Measurements from ENCODE around the gene CDH23.

The CDH23 gene

GRCh38 chr10:71349406-71349805, 47.3 kb upstream of the CDH23 start:
- no peak for ATAC-seq
- TF ChIP-seq ZFP30 (CRISPR knock-in tag; IDR thresholded peaks at IDR 0.05) (no peak), ZNF8 (CRISPR knock-in tag; IDR thresholded peaks at IDR 0.05) (no peak), ZNF565 (CRISPR knock-in tag; conservative IDR thresholded peaks at IDR 0.05; ENCODE audit: low read depth) (no peak), PPARA (CRISPR knock-in tag; IDR thresholded peaks at IDR 0.05; ENCODE audit: borderline replicate concordance) (no peak), RARB (CRISPR knock-in tag; IDR thresholded peaks at IDR 0.05) (no peak), SNAI2 (CRISPR knock-in tag; IDR thresholded peaks at IDR 0.05) (no peak), TCF4 (CRISPR knock-in tag; IDR thresholded peaks at IDR 0.05; ENCODE audit: borderline replicate concordance) (no peak), ZFP3 (CRISPR knock-in tag; IDR thresholded peaks at IDR 0.05) (no peak), POU6F1 (CRISPR knock-in tag; IDR thresholded peaks at IDR 0.05; ENCODE audit: borderline replicate concordance, low read depth) (no peak), ESRRG (CRISPR knock-in tag; IDR thresholded peaks at IDR 0.05) (no peak)
- TF ChIP-seq, protein P1, sequence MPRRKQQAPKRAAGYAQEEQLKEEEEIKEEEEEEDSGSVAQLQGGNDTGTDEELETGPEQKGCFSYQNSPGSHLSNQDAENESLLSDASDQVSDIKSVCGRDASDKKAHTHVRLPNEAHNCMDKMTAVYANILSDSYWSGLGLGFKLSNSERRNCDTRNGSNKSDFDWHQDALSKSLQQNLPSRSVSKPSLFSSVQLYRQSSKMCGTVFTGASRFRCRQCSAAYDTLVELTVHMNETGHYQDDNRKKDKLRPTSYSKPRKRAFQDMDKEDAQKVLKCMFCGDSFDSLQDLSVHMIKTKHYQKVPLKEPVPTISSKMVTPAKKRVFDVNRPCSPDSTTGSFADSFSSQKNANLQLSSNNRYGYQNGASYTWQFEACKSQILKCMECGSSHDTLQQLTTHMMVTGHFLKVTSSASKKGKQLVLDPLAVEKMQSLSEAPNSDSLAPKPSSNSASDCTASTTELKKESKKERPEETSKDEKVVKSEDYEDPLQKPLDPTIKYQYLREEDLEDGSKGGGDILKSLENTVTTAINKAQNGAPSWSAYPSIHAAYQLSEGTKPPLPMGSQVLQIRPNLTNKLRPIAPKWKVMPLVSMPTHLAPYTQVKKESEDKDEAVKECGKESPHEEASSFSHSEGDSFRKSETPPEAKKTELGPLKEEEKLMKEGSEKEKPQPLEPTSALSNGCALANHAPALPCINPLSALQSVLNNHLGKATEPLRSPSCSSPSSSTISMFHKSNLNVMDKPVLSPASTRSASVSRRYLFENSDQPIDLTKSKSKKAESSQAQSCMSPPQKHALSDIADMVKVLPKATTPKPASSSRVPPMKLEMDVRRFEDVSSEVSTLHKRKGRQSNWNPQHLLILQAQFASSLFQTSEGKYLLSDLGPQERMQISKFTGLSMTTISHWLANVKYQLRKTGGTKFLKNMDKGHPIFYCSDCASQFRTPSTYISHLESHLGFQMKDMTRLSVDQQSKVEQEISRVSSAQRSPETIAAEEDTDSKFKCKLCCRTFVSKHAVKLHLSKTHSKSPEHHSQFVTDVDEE (CRISPR knock-in tag; IDR thresholded peaks at IDR 0.05) = no peak
- TF ChIP-seq, protein P2, sequence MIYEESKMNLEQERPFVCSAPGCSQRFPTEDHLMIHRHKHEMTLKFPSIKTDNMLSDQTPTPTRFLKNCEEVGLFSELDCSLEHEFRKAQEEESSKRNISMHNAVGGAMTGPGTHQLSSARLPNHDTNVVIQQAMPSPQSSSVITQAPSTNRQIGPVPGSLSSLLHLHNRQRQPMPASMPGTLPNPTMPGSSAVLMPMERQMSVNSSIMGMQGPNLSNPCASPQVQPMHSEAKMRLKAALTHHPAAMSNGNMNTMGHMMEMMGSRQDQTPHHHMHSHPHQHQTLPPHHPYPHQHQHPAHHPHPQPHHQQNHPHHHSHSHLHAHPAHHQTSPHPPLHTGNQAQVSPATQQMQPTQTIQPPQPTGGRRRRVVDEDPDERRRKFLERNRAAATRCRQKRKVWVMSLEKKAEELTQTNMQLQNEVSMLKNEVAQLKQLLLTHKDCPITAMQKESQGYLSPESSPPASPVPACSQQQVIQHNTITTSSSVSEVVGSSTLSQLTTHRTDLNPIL (CRISPR knock-in tag; IDR thresholded peaks at IDR 0.05; ENCODE audit: low read depth) = no peak
- TF ChIP-seq, protein P3, sequence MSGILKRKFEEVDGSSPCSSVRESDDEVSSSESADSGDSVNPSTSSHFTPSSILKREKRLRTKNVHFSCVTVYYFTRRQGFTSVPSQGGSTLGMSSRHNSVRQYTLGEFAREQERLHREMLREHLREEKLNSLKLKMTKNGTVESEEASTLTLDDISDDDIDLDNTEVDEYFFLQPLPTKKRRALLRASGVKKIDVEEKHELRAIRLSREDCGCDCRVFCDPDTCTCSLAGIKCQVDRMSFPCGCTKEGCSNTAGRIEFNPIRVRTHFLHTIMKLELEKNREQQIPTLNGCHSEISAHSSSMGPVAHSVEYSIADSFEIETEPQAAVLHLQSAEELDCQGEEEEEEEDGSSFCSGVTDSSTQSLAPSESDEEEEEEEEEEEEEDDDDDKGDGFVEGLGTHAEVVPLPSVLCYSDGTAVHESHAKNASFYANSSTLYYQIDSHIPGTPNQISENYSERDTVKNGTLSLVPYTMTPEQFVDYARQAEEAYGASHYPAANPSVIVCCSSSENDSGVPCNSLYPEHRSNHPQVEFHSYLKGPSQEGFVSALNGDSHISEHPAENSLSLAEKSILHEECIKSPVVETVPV (CRISPR knock-in tag; IDR thresholded peaks at IDR 0.05) = no peak

- TF ChIP-seq PPARA (CRISPR knock-in tag; IDR thresholded peaks at IDR 0.05; ENCODE audit: borderline replicate concordance) = no peak
- TF ChIP-seq, protein P2 (CRISPR knock-in tag; IDR thresholded peaks at IDR 0.05; ENCODE audit: low read depth) = no peak
- no peak for TF ChIP-seq POU6F1 (CRISPR knock-in tag; IDR thresholded peaks at IDR 0.05; ENCODE audit: borderline replicate concordance, low read depth)
- no peak for TF ChIP-seq OSR1 (CRISPR knock-in tag; IDR thresholded peaks at IDR 0.05)
- TF ChIP-seq ARNTL (CRISPR knock-in tag; IDR thresholded peaks at IDR 0.05; ENCODE audit: borderline replicate concordance, low read depth) = no peak
- no peak for TF ChIP-seq RARB (CRISPR knock-in tag; IDR thresholded peaks at IDR 0.05)
- TF ChIP-seq, protein P3 (CRISPR knock-in tag; IDR thresholded peaks at IDR 0.05) = no peak
- TF ChIP-seq ZC3H10 (CRISPR knock-in tag; IDR thresholded peaks at IDR 0.05) = no peak
- no peak for TF ChIP-seq GLIS3 (CRISPR knock-in tag; IDR thresholded peaks at IDR 0.05)
- TF ChIP-seq BACH2 (CRISPR knock-in tag; IDR thresholded peaks at IDR 0.05; ENCODE audit: borderline replicate concordance) = no peak
- no peak for TF ChIP-seq ISL1 (CRISPR knock-in tag; IDR thresholded peaks at IDR 0.05)
- no peak for TF ChIP-seq SNAI2 (CRISPR knock-in tag; IDR thresholded peaks at IDR 0.05)
- TF ChIP-seq ZNF565 (CRISPR knock-in tag; conservative IDR thresholded peaks at IDR 0.05; ENCODE audit: low read depth) = no peak
- no peak for ATAC-seq
Observed at GRCh38 chr10:71351087-71351486, 45.6 kb upstream of the CDH23 start.
